ENCODE data around the gene RNF26.

RNF26 gene

GRCh38 chr11:119334174-119334930, at the start of gene RNF26:
TSS of gene RNF26 (plus strand) at chr11:119334527. CDS start at chr11:119335123, 596 bp downstream.
- peak; percentile 96 for DNase-seq (ENCODE audit: low read depth, low spot score)
- Histone ChIP-seq H3K4me3 (peak within 1 kb of the TSS; percentile 94), H3K9me3 (ENCODE audit: low read depth, low read length) (no peaks in the 10 kb centered on the region), H3K9ac (ENCODE audit: insufficient read length) (peak within 1 kb of the TSS; percentile 94), H3K27ac (peak within 1 kb of the TSS; percentile 90), H3K36me3 (ENCODE audit: insufficient read depth, low read length) (no peaks in the 10 kb centered on the region; the same call in 1 of the 2 replicates)
- peak; percentile 84; the same call in 1 of the 2 replicates for TF ChIP-seq POLR2AphosphoS5 (IDR thresholded peaks at IDR 0.05; ENCODE audit: borderline replicate concordance, low read depth, low read length)
- no peak for TF ChIP-seq FOXP2 (optimal IDR thresholded peaks at IDR 0.05; ENCODE audit: control extremely low read depth, extremely low read length, insufficient read depth)

- no peaks in the 10 kb centered on the region for H3K9me3 ChIP-seq (ENCODE audit: low read depth, low read length)
- TF ChIP-seq FOXP2 (optimal IDR thresholded peaks at IDR 0.05; ENCODE audit: control extremely low read depth, extremely low read length, insufficient read depth) (no peak), POLR2AphosphoS5 (IDR thresholded peaks at IDR 0.05; ENCODE audit: borderline replicate concordance, low read depth, low read length) (no peak), EZH2 (IDR thresholded peaks at IDR 0.05) (no peak)
- H3K36me3 ChIP-seq (ENCODE audit: insufficient read depth, low read length): peaks cover 36% of the 10 kb centered on the region; the same call in 1 of the 2 replicates
- no peak overlapping the region for H3K9ac ChIP-seq (ENCODE audit: insufficient read length)
- H3K4me3 ChIP-seq: no peak overlapping the region
- DNase-seq (ENCODE audit: low read depth, low spot score): no peak
- no peak overlapping the region for H3K27ac ChIP-seq
These were observed 48.9 kb upstream of the RNF26 start for GRCh38 chr11:119285431-119285830.

DNA sequence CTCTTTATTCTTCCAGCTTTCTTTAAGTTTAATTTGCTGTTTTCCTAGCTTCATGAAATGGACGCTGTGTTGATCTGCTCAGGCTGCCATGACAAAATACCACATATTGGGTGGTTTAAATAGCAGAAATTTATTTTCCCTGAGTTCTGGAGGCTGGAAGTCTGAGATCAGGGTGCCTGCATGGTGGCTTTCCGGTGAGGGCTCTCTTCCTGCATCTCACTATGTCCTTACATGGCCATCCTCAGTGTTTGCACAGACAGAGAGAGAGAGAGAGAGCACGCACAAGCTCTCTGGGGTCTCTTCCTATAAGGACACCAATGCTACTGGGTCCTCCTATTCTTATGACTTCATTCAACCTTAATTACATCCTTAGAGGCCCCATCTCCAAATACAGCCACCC, 46.1 kb upstream of the RNF26 start:
- peaks cover 44% of the 10 kb centered on the region for H3K36me3 ChIP-seq (ENCODE audit: insufficient read depth, low read length)

GRCh38 chr11:119290894-119291497, 43.3 kb upstream of the RNF26 start:
- Histone ChIP-seq H3K27ac (no peak overlapping the region), H3K9me3 (ENCODE audit: low read depth, low read length) (0 out of 2 replicates have a peak, but pooled peaks cover 4% of the 10 kb centered on the region), H3K36me3 (ENCODE audit: insufficient read depth, low read length) (peaks cover 33% of the 10 kb centered on the region), H3K9ac (ENCODE audit: insufficient read length) (no peak overlapping the region), H3K4me3 (no peak overlapping the region)
- TF ChIP-seq EZH2 (IDR thresholded peaks at IDR 0.05) (no peak), POLR2AphosphoS5 (IDR thresholded peaks at IDR 0.05; ENCODE audit: borderline replicate concordance, low read depth, low read length) (no peak), FOXP2 (optimal IDR thresholded peaks at IDR 0.05; ENCODE audit: control extremely low read depth, extremely low read length, insufficient read depth) (no peak)
- DNase-seq (ENCODE audit: low read depth, low spot score): no peak

More for the DNA sequence above, 46.1 kb upstream of the RNF26 start:
- no peak overlapping the region for H3K27ac ChIP-seq
- no peak for TF ChIP-seq POLR2AphosphoS5 (IDR thresholded peaks at IDR 0.05; ENCODE audit: borderline replicate concordance, low read depth, low read length)
- no peak for TF ChIP-seq FOXP2 (optimal IDR thresholded peaks at IDR 0.05; ENCODE audit: control extremely low read depth, extremely low read length, insufficient read depth)
- TF ChIP-seq EZH2 (IDR thresholded peaks at IDR 0.05): no peak
- no peak overlapping the region for H3K4me3 ChIP-seq
- no peak for DNase-seq (ENCODE audit: low read depth, low spot score)
- 0 out of 2 replicates have a peak, but pooled peaks cover 4% of the 10 kb centered on the region for H3K9me3 ChIP-seq (ENCODE audit: low read depth, low read length)
- no peak overlapping the region for H3K9ac ChIP-seq (ENCODE audit: insufficient read length)

DNA sequence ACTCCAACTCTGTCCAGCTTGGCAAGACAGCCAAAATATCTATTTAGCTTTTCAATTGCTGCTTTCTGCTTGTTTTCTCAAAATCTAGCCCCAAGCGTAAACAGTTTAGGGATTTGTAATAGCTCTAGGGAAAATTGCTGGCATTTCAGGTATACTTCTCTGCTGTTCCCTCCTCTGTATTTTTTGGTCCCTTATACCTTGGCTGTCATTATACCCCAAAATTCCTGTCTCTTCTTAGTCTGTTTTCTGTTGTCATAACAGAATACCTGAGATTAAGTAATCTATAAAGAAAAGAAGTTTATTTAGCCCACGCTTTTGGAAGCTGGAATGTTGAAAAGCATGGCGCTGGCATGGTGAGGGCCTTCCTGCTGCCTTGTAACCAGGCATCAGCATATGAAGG, 40.9 kb upstream of the RNF26 start:
- no peak overlapping the region for H3K27ac ChIP-seq
- H3K9me3 ChIP-seq (ENCODE audit: low read depth, low read length): 0 out of 2 replicates have a peak, but pooled peaks cover 4% of the 10 kb centered on the region
- TF ChIP-seq EZH2 (IDR thresholded peaks at IDR 0.05) (no peak), POLR2AphosphoS5 (IDR thresholded peaks at IDR 0.05; ENCODE audit: borderline replicate concordance, low read depth, low read length) (no peak), FOXP2 (optimal IDR thresholded peaks at IDR 0.05; ENCODE audit: control extremely low read depth, extremely low read length, insufficient read depth) (no peak)
- no peak overlapping the region for H3K4me3 ChIP-seq
- no peak overlapping the region for H3K9ac ChIP-seq (ENCODE audit: insufficient read length)
- peaks cover 38% of the 10 kb centered on the region for H3K36me3 ChIP-seq (ENCODE audit: insufficient read depth, low read length)
- DNase-seq (ENCODE audit: low read depth, low spot score): no peak

DNA sequence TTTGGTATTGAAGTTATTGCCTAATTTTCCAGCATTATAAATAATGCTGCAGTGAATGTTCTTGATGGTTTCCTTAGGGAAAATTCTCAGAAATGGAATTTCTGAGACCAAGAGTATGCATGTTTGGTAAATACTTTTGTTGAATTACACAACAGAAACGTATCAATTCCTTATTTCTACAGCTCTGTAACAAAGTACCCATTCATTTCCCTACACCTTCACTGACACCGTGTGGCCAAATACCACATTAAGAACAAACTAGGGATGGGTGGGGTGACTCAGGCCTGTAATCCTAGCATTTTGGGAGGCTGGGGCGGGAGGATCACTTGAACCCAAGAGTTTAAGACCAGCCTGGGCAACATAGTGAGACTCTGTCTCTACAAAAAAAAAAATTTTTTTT, 39.1 kb upstream of the RNF26 start:
- no peak overlapping the region for H3K9ac ChIP-seq (ENCODE audit: insufficient read length)
- no peak for DNase-seq (ENCODE audit: low read depth, low spot score)
- H3K36me3 ChIP-seq (ENCODE audit: insufficient read depth, low read length): peaks cover 40% of the 10 kb centered on the region
- no peak overlapping the region for H3K27ac ChIP-seq
- no peak overlapping the region for H3K4me3 ChIP-seq
- H3K9me3 ChIP-seq (ENCODE audit: low read depth, low read length): 0 out of 2 replicates have a peak, but pooled peaks cover 4% of the 10 kb centered on the region
- TF ChIP-seq EZH2 (IDR thresholded peaks at IDR 0.05) (no peak), POLR2AphosphoS5 (IDR thresholded peaks at IDR 0.05; ENCODE audit: borderline replicate concordance, low read depth, low read length) (no peak), FOXP2 (optimal IDR thresholded peaks at IDR 0.05; ENCODE audit: control extremely low read depth, extremely low read length, insufficient read depth) (no peak)

DNA sequence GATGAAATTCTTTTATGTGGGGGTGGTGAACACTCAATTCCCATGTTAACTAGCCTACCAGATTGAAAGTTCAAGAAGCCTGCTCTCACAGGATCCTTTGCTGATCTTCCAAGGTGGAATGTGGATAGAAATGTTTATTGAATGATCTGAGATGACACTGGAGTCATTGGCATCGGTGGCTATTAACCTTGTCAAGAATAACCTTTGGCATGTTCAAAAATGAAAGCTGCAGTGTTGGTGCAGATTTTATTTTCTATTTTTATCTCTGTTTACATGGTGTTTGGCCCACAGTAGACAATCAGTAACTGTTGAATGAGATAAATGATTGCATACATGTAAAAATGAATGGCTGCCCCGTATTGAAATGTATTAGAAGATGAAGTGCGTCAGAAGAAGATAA, 36.4 kb upstream of the RNF26 start:
- peaks cover 50% of the 10 kb centered on the region; the same call in 1 of the 2 replicates for H3K36me3 ChIP-seq (ENCODE audit: insufficient read depth, low read length)
- DNase-seq (ENCODE audit: low read depth, low spot score): no peak
- TF ChIP-seq EZH2 (IDR thresholded peaks at IDR 0.05): no peak
- no peak for TF ChIP-seq POLR2AphosphoS5 (IDR thresholded peaks at IDR 0.05; ENCODE audit: borderline replicate concordance, low read depth, low read length)
- no peak for TF ChIP-seq FOXP2 (optimal IDR thresholded peaks at IDR 0.05; ENCODE audit: control extremely low read depth, extremely low read length, insufficient read depth)

DNA sequence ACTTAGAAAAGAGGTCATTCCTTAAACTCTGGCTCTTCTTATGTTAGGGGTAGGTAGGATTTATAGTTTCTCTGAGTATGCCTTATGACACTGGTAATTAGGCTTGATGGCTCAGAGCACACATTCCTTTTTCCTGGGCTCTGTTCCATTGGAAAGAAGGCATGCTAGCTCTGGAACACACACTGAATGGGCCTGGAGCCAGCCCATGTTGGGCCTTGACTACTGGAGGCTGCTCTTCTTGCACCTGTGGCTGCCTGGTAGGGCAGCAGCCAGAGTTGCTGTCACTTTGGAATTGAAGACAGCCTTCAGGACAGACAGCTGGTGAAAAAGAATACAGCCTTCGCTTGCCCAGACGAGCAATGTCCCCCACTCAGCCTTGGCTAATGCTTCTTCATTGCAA, 35.6 kb upstream of the RNF26 start:
- H3K4me3 ChIP-seq: no peak overlapping the region
- H3K27ac ChIP-seq: no peak overlapping the region
- TF ChIP-seq EZH2 (IDR thresholded peaks at IDR 0.05) (no peak), FOXP2 (optimal IDR thresholded peaks at IDR 0.05; ENCODE audit: control extremely low read depth, extremely low read length, insufficient read depth) (no peak), POLR2AphosphoS5 (IDR thresholded peaks at IDR 0.05; ENCODE audit: borderline replicate concordance, low read depth, low read length) (no peak)
- H3K9me3 ChIP-seq (ENCODE audit: low read depth, low read length): no peaks in the 10 kb centered on the region
- H3K36me3 ChIP-seq (ENCODE audit: insufficient read depth, low read length): peaks cover 58% of the 10 kb centered on the region
- no peak for DNase-seq (ENCODE audit: low read depth, low spot score)
- H3K9ac ChIP-seq (ENCODE audit: insufficient read length): no peak overlapping the region

More for the DNA sequence above, 36.4 kb upstream of the RNF26 start:
- Histone ChIP-seq H3K4me3 (no peak overlapping the region), H3K9me3 (ENCODE audit: low read depth, low read length) (no peaks in the 10 kb centered on the region), H3K9ac (ENCODE audit: insufficient read length) (no peak overlapping the region), H3K27ac (no peak overlapping the region)

All from SK-N-MC (cell line).